ENCODE measurements around the gene VSTM4. TPM values are rescaled to one million over a fixed set of nuclear protein-coding genes. Genes with fewer than 3 reads are reported as not detected.

The VSTM4 gene
- polyA plus RNA-seq, 1 of the 3 experiments (the other 2 are of a cell fraction): 0.39 TPM

DNA sequence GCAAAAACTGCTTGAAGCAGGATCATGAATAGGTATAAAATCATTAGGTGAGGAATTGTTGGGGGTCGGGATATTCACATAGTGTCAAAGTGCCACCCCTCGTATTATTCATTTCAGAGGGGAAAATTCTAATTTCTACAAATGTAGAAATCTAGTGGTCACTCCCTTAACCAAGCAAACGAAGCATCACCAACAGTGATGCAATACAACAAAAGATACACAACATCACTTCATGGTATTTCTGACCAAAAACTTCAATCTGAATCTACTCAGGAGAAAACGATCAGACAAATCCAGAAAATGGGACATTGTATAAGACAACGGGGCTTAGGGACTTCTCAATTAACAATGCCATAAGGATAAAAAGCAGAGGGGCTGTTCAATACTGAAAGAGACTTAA, 44.8 kb upstream of the VSTM4 start:
- Histone ChIP-seq H3K36me3 (replicated peaks in 1 of 2; ENCODE audit: control insufficient read depth in 1 of 2, insufficient read depth in 2 of 2, low read length in 1 of 2) (no peaks in the 10 kb centered on the region), H3K9me3 (no peaks in the 10 kb centered on the region), H4K20me1 (ENCODE audit: insufficient read depth) (no peaks in the 10 kb centered on the region), H3K27me3 (ENCODE audit: insufficient read depth) (no peaks in the 10 kb centered on the region), H3K9ac (no peak overlapping the region), H3F3A (replicated peaks; ENCODE audit: insufficient read depth) (no peaks in the 10 kb centered on the region), H3K27ac (ENCODE audit: low read depth in 2 of 2, low read length in 1 of 2) (no peak overlapping the region), H3K9me2 (no peaks in the 10 kb centered on the region), H2AFZ (ENCODE audit: low read depth) (no peak overlapping the region), H3K4me3 (ENCODE audit: low read depth in 2 of 2, low read length in 1 of 2) (no peak overlapping the region), H3K4me2 (no peak overlapping the region), H3K4me1 (ENCODE audit: control insufficient read depth in 1 of 2, insufficient read depth in 2 of 2, low read depth in 1 of 2, low read length in 1 of 2) (no peaks in the 10 kb centered on the region; a peak in 1 of 4 replicates), H3K79me2 (ENCODE audit: insufficient read depth) (no peaks in the 10 kb centered on the region)
- POLR2A ChIA-PET: no interaction called here
- TF ChIP-seq, protein P1, sequence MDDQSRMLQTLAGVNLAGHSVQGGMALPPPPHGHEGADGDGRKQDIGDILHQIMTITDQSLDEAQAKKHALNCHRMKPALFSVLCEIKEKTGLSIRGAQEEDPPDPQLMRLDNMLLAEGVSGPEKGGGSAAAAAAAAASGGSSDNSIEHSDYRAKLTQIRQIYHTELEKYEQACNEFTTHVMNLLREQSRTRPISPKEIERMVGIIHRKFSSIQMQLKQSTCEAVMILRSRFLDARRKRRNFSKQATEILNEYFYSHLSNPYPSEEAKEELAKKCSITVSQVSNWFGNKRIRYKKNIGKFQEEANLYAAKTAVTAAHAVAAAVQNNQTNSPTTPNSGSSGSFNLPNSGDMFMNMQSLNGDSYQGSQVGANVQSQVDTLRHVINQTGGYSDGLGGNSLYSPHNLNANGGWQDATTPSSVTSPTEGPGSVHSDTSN (IDR thresholded peaks at IDR 0.05): no peak
- TF ChIP-seq MEF2A (IDR thresholded peaks at IDR 0.05; ENCODE audit: borderline replicate concordance, low read depth): no peak
- TF ChIP-seq IRF3 (IDR thresholded peaks at IDR 0.05; ENCODE audit: low read depth, low read length): no peak
- TF ChIP-seq TAF1 (IDR thresholded peaks at IDR 0.05; ENCODE audit: borderline replicate concordance, low read depth, low read length): no peak
- no peak for TF ChIP-seq GATA2 (CRISPR knock-in tag; IDR thresholded peaks at IDR 0.05)
- no peak for TF ChIP-seq NRF1 (IDR thresholded peaks at IDR 0.05; ENCODE audit: low read depth, low read length)
- TF ChIP-seq FOXJ3 (CRISPR knock-in tag; IDR thresholded peaks at IDR 0.05): no peak
- CTCF ChIA-PET: interaction anchor here (1.1 kb wide), 1 partner anchor 9 kb away, joined by 3 read pairs; no protein-coding TSS in a partner anchor
- 22% methylated on average over 5 of the region's 5 CpGs for WGBS (ENCODE audit: low lambda C conversion rate)
- no peak for DNase-seq

GRCh38 chr10:49158915-49159314, 43.6 kb upstream of the VSTM4 start:
- Histone ChIP-seq H3K9me2 (no peaks in the 10 kb centered on the region), H3K4me1 (ENCODE audit: control insufficient read depth in 1 of 2, insufficient read depth in 2 of 2, low read depth in 1 of 2, low read length in 1 of 2) (peaks cover 0 to under 1% of the 10 kb centered on the region in 2 experiments; a peak in 1 of 4 replicates), H3F3A (replicated peaks; ENCODE audit: insufficient read depth) (no peaks in the 10 kb centered on the region), H3K4me2 (no peak overlapping the region), H3K27ac (ENCODE audit: low read depth in 2 of 2, low read length in 1 of 2) (no peak overlapping the region), H3K36me3 (replicated peaks in 1 of 2; ENCODE audit: control insufficient read depth in 1 of 2, insufficient read depth in 2 of 2, low read length in 1 of 2) (no peaks in the 10 kb centered on the region), H3K9me3 (no peaks in the 10 kb centered on the region), H3K4me3 (ENCODE audit: low read depth in 2 of 2, low read length in 1 of 2) (no peak overlapping the region), H3K79me2 (ENCODE audit: insufficient read depth) (no peaks in the 10 kb centered on the region), H2AFZ (ENCODE audit: low read depth) (no peak overlapping the region), H3K27me3 (ENCODE audit: insufficient read depth) (no peaks in the 10 kb centered on the region), H4K20me1 (ENCODE audit: insufficient read depth) (no peaks in the 10 kb centered on the region), H3K9ac (no peak overlapping the region)
- DNase-seq: no peak
- TF ChIP-seq EP300 (IDR thresholded peaks at IDR 0.05; ENCODE audit: borderline replicate concordance in 1 of 2, low read depth in 1 of 2, low read length in 1 of 2): no peak
- no peak for TF ChIP-seq CHD2 (IDR thresholded peaks at IDR 0.05; ENCODE audit: low read length, partially characterized antibody)
- TF ChIP-seq YY1 (IDR thresholded peaks at IDR 0.05; ENCODE audit: low read depth): no peak
- TF ChIP-seq SMC3 (IDR thresholded peaks at IDR 0.05; ENCODE audit: low read depth, low read length): no peak
- TF ChIP-seq SIN3A (IDR thresholded peaks at IDR 0.05; ENCODE audit: borderline replicate concordance, low read depth, low read length): no peak
- no peak for TF ChIP-seq FOSL2 (IDR thresholded peaks at IDR 0.05; ENCODE audit: borderline replicate concordance, low read depth)
- TF ChIP-seq, protein P1 (IDR thresholded peaks at IDR 0.05): no peak
- TF ChIP-seq USF1 (IDR thresholded peaks at IDR 0.05; ENCODE audit: borderline replicate concordance, low read depth): no peak
- ChIA-PET CTCF (interaction anchor here (1.1 to 1.2 kb wide), 2 partner anchors 8 to 500 kb away, joined by 3 read pairs; no protein-coding TSS in a partner anchor), POLR2A (no interaction called here)
- 21% methylated on average over 3 of the region's 3 CpGs for WGBS (ENCODE audit: low lambda C conversion rate)
